GM04503 (cell line): Measurements from ENCODE around the gene KMT2A.
"Not testable (repeated sequence)": the region's sequence is repeated elsewhere in the genome, so short reads cannot be mapped to it uniquely, and the experiment has no call there.

Experiments
- DNase-seq: peaks from one replicate; pipeline ENCODE4 v3.0.0-alpha.2; 2012; ENCODE audit warnings: low read depth

KMT2A gene

GRCh38 chr11:118435893-118436624 is at the start of gene KMT2A:
Gene KMT2A, plus strand, starts transcription at chr11:118436492. Its CDS starts 21 bp downstream, at chr11:118436513.
- peak; percentile 77 for DNase-seq

DNA sequence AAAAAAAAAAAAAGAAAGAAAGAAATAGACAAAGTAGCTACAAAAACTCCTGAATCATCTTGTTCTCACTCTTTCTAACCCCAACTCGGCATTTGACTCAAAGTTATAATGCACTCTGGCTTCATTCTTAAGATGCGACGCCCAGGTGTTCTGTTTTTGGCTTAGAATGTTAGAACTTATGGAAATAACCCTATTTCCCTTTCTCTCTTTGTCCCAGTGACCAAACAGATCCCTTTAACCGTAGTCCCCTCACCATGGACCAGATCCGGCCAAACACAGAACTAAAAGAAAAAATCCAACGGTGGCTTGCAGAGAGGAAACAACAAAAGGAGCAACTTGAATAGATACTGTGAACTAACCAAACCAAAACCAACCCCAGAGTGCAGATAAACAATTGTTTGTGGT is 40.2 kb upstream of the KMT2A start:
- DNase-seq, result no peak

DNA sequence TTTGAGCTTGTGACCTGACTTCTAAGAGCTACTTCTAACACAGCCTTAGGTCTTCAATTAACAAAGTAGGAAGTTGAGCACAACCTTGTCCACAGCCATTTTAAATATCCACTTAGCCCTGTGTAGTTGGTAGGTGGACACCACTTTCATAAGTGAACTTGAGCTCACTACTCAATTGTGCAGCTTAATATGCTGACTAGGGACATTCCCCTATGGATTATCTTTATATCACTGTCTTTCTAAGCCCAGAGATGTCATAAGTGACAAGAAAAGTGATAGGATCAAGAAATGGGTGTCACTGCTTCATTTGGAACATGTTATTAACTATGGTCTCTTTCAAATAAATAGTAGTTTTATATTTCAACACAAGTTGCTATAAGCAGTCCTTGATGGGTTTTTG is 38.8 kb upstream of the KMT2A start:
- no peak for DNase-seq

DNA sequence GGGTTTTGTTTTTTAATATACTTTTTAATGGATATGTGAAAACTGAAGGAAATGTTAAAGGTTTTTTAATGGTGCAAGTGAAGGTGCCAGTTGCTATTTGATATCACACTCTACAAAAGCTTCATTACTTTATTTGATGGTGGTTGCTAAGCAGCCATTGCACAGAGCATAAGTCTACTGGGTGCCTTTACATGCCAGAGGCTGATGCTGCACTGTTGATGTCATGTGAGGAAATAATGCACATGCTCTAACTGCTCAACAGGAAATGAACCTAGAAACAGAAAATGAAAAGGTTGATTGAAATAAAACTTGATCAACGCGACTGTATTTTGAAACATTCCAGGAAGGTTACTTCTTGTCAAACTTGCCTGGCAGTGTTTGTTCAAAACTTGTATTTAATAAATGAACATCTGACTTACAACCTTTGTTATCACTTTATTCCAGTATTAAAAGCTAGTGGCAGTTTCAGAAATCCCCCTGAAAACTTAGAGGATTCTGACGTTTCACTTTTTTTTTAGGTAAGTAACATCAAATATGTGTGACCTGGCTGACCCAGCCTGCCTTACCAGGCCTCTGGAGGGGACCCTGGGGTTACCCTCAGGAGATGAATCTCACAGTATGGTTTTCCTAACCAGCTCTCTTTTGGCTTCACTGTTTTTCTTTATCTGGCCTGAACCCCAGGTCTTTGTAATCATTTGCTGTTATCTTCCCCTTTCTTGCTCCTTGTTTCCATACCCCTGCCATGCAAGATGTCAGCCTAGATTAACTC is 37.3 kb upstream of the KMT2A start:
- no peak for DNase-seq

GRCh38 chr11:118401151-118401879 is 35.0 kb upstream of the KMT2A start, which contains the start of gene ATP5MG:
Gene ATP5MG, plus strand, starts transcription at chr11:118401606. Its CDS starts 60 bp downstream, at chr11:118401666.
- DNase-seq, result peak; percentile 39

- peak; percentile 79 for DNase-seq
Measured at GRCh38 chr11:118401880-118402590, 34.3 kb upstream of the KMT2A start.

DNA sequence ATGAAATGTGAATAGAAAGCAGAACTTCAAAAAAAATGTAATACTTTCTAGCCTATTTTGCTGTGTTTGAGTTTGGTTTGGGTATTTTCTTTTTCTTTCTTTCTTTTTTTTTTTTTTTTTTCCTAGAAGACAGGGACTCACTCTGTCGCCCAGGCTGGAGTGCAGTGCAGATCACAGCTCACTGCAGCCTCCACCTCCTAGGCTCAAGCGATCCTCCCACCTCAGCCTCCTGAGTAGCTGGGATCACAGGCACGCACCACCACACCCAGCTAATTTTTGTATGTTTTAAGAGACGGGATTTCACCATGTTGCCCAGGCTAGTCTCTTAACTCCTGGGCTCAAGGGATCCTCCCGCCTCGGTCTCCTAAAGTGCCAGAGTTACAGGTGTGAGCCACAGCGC is 33.7 kb upstream of the KMT2A start:
- not testable (repeated sequence) for DNase-seq

DNA sequence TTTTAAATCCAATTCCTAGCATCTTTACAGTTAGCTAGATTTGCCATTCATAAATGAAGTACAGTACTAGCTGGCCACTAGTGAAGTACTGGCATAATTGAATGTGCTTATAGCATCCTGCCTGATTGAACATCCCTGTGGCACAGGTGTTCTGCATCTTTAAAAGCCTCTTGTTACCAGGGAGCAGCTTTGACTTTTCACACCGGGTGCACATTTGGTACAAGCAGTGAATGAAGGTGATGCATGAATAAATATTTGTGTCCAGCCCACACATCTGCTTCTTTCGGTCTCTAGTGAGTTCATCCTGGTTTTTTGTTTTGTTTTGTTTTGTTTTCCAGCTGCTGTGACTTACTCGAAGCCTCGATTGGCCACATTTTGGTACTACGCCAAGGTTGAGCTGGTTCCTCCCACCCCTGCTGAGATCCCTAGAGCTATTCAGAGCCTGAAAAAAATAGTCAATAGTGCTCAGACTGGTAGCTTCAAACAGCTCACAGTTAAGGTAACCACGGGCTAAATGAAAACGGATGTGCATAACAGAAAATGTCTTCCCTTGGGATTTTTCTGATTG is 29.6 kb upstream of the KMT2A start:
- no peak for DNase-seq

DNA sequence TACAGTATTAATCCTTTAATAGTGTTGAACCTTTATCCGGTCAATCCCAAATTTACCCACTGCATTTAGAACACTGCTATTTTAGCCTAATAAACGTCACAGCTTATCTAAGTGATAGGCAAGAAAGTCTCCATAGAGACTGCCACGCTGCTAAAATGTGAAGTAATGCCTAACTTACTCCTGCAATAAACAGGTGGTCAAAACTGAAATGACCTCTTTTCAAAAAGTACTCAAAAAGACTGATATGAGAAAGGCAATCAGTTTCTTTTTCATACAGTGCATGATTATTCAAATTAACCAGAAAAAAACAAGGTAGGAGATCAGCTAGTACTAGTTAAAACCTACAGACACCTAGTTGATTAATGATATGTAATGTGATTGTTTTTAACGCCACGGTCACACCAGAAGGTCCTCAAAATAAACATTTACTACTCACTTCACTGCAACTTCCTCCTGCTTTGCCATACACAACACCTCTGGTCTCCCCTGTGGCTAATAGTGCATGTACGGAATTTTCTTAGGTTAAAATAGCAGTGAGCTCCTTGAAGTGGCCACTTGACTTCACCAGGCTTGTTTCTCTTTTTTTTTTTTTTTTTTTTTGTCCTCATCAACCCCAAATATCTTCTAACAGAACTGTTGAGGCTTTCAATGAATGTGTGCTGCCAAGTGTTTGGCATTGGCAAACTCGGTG is 26.1 kb upstream of the KMT2A start:
- DNase-seq, result no peak

DNA sequence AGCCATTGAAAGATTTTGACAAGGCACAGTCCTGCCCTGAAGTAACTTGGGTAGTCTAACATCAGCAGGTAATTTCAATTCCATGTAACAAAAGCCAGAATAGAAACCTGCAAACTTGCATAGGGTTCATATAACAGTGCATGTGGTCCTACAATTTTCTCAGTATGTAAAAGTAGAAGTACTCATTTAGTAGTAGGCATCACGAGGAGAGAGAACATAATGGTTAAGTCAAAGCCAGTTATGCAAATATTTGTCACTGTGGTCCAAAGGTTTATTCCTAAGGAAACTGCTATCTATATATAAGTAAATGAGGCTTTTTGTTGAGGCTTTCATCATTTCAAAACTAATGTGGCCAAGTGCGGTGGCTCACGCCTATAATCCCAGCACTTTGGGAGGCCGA is 24.8 kb upstream of the KMT2A start:
- no peak for DNase-seq

GRCh38 chr11:118412921-118413320 is 23.4 kb upstream of the KMT2A start:
- no peak for DNase-seq

- DNase-seq, result no peak
Measured at GRCh38 chr11:118415062-118415738, 21.1 kb upstream of the KMT2A start.

GRCh38 chr11:118415739-118416068 is 20.6 kb upstream of the KMT2A start:
- DNase-seq, result peak; percentile 88

DNA sequence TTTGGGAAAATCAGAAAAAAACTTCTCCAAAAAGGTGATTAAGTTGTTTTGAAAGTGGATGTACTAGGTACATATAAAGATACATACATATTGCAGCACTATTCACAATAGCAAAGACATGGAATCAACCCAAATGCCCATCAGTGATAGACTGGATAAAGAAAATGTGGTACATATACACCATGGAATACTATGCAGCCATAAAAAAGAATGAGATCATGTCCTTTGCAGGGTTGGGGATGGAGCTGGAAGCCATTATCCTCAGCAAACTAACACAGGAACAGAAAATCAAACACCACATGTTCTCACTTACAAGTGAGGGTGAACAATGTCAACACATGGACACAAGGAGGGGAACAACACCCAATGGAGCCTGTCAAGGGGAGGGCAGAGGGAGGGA is 19.4 kb upstream of the KMT2A start:
- not testable (repeated sequence) for DNase-seq

DNA sequence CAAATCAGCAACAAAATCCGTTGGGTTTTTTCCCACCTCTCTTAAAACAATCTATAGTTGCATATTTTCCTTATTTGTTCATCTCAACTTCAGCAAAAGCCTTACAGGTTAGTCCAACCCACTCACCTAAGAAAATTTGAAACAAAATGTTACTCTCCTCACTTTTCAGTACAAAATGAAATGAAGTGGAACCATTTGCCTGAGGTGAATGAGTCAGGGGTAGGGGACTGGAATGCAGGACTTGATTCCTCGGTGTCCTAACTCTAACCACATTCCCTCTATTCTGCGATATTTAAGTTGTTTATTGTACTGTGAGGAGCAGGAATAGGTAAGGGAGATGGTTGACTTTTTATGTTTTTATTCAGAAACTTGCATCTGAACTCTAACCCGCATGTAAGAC is 18.5 kb upstream of the KMT2A start:
- no peak for DNase-seq

- no peak for DNase-seq
Measured at GRCh38 chr11:118418766-118419165, 17.5 kb upstream of the KMT2A start.

DNA sequence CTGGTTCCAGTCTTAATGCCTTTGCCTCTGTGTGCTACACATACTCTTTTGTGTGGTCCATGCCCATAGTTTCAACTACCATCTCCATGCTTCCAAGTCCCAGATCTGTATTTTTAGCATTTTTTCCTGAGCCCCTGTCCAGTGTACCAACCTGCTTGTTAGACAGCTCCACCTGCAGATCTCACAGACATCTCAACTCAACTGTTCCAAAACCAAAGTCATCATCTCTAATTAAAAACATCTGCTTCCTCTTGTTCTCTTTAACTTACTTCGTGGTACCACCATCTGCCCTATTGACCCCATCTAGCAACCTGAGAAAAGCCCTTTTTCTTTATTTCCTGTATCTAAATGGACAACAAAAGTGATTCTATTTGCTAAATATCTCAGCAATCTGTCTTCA is 8.6 kb upstream of the KMT2A start:
- DNase-seq, result no peak

GRCh38 chr11:118430956-118431355 is 5.3 kb upstream of the KMT2A start:
- no peak for DNase-seq

DNA sequence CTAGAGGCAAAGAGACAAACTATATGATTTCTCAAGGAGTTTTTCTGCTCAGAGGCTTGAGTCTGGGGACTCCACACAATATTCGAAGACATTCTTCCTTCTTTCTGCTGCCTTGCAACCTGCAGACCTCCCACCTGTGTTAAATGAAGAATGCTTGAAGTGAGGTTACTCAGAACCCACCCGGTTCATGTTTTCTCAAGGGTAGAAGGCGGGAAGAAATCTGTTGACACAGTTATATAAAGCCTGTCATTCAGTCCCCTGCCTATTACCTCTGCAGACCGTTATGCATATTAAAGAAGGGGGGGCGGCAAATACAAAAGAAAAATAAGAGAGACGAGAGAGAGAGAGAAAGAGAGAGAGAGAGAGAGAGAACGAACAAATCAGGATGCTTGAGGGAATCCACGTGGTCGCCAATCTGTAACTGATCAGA is 2.2 kb upstream of the KMT2A start:
- no peak for DNase-seq

- no peak for DNase-seq
Measured at GRCh38 chr11:118434553-118435289, 1.6 kb upstream of the KMT2A start.
